HG03103 (cell line): ENCODE measurements around the gene MTURN.
A peak's percentile ranks its signal among the peaks of the same experiment; 100 is the strongest.
"Not testable (repeated sequence)": the region's sequence is repeated elsewhere in the genome, so short reads cannot be mapped to it uniquely, and the experiment has no call there.

Experiments
- ATAC-seq: cut with Tn5 transposase; IDR thresholded peaks from one replicate; pipeline ENCODE4 v1.9.1; 2021; ENCODE audit warnings: low read depth; ENCODE audit not compliant: unreplicated experiment

The MTURN gene

DNA sequence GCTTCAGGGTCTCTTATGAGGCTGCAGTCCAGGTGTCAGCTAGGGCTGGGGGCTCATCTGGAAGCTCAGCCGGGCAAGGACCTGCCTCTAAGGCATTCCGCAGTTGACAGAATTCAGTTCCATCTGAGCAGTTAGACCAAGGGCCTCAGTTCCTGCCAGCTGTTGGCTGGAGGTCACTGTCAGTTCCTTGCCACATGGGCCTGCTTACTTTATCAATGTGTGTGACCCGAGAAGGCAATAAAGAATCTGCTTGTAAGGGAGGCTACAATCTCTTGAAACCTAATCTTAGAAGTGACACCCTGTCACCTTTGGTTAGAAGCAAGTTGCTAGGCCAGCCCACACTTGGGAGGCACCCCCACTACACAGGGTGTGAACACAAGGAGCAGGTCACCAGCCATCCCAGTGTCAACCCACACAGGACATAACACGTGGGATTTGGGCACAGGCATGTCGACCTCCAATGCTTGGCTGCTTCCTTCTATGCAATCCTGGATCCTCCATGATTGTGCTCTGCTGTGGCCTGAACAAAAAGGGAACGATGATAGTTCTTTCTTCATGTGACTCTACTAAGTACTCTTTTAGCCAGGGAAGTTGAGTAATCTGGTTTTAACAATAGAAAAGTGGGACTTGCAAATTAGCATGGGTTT lies 41.8 kb downstream of the MTURN start:
- no peak for ATAC-seq

DNA sequence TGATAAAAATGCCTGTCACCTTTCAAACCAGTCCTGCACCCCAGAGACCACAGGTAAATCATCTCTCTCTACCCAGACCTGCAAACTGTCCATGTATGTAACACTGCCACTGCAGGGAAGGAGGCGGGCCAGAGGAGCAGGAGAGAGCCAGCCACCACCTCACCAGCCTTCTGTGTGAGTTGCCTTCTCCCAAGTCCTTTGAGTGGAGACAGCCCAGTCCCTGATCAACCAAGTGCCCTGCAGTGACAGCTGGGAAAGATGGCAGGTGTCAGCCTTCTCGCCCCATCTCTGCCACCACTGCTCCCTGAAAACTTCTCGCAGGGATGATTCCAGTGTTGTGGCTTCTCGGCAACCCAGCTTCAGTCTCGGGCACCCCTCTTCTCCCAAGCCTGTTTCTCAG lies 42.4 kb downstream of the MTURN start:
- ATAC-seq: no peak

DNA sequence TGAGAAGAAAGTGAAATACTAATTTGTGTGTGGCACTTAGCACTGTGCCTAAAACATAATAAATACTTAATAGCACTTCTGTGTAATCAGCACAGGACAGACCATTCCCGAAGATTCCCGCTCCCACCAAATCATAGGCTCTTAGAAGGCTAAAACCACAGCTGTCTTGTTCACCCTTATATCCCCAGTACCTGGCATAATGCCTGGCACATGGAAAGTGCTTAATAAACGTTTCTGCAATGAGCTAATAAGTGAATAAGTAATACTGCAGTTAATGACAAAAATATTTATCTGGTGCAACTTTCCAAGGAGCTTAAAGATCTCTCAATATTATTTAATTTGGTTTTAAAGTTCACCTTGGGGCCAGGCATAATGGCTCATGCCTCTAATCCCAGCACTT lies 43.2 kb downstream of the MTURN start:
- no peak for ATAC-seq

DNA sequence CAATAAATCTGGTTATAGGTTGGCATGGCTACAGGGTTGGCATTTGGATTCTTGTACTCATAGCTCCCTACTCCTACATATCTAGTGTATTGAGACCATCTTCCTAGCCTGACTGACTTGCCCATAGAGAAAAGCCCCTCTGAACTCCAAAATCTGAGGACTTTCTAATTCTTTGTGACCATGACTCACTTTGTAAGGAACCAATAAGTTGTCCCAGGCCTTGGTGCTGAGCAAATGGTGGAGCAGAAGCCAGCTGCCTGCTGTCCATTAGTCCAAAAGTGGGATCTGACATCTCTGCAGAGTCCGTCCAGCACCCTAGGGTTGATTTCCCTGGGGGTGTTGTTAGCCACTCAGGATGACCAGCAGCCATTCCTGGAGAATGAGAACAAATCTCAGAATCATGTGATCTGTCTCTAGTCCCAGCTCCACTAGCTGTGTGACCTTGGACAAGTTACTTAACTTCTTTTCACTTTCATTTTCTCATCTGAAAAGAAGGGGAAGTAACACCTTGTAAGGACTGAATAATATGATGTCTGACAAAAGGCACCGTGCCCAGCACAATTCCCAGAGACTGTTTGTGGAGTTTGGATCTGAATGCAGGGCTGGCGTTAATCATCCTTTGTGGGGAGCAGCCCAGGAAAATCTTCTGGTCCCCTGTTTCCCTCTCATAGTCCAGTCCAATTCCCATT lies 44.1 kb downstream of the MTURN start:
- ATAC-seq: peak; percentile 78

DNA sequence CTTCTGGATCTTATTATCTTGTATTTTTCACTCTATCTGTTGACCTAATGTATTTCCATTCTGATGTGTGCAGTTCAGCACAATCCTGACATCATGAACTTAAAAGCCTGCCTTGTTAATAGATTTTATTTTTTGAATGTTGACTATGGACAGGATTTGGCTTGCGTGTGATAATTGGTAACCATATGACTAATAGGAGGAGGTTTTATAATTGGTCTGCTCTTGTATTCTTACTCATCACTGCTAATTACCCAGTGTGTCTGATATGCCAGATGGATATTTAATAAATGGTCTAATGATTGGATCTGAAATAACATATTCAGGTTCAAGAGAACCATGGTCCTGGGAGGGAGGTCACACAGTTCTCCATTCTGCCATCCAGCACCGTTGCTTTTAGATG lies 45.9 kb downstream of the MTURN start:
- ATAC-seq: no peak

DNA sequence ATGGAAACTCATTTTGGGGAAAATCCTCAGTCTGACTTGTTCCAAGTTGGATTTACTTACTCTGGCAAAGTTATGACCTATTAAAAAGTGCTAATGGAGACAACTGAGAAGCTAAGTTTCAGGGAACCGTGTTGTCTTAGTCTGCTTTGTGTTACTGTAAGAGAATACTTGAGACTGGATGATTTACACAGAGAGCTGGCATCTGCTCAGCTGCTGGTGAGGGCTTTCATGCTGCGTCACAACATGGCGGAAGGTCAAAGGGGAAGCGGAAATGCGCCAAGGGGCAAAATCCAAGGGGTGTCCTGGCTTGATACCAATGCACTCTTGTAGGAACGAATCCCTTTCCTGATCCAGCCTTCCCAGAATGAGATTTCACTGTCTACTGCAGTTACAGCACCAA lies 46.4 kb downstream of the MTURN start:
- ATAC-seq: no peak

DNA sequence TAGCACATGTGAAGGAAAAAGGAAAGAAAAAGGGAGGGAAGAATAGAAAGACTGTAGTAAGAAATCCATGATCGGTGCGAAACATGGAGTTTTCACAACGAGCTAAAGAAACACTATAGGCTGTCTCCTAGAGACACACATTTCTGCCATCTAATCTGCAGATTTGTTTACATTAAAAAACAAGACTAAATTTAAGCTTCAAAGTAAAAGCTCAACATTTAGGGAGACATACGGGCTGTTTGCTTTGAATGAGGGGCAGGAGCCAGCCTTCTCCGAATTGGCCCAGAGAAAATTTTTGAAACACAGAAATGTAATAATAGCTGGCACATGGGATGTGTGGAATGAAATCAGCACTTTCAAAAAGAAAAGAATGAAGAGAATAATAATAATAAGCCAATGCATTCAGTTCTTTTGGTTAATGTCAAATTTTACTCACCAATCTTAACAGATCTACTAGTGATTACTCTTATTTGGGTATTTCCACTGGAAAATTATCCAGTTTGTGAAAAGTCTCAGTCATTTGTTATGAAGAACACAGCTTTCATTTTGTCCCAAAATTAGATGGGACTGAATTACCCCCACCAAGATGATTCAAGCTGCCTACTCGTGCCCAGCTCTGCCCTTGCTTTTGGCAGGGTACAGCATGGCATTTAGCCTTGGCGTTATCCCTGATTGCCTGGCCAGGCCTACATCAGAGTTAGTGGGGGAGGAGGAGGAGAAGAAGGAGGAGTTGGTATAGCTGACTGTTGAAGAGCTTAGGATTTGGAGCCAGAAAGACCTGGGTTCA lies 47.1 kb downstream of the MTURN start:
- no peak for ATAC-seq

DNA sequence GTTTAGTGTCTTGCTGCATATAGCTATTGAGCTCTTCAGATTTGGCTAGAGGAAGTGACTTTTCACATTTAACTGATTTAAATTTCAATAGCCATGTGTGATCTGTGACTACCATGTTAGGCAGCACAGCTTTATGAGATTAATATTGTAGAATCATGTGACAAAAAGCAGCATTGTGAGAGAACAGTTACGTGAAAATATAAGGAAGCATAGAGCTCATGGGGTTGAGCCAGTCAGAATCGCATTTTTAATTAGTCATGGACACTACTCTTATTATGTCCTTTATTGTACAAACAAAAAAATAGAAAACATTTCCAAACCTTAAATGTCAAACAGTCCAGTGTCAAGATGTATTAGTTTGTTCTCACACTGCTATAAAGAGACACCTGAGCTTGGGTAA lies 48.0 kb downstream of the MTURN start:
- no peak for ATAC-seq

DNA sequence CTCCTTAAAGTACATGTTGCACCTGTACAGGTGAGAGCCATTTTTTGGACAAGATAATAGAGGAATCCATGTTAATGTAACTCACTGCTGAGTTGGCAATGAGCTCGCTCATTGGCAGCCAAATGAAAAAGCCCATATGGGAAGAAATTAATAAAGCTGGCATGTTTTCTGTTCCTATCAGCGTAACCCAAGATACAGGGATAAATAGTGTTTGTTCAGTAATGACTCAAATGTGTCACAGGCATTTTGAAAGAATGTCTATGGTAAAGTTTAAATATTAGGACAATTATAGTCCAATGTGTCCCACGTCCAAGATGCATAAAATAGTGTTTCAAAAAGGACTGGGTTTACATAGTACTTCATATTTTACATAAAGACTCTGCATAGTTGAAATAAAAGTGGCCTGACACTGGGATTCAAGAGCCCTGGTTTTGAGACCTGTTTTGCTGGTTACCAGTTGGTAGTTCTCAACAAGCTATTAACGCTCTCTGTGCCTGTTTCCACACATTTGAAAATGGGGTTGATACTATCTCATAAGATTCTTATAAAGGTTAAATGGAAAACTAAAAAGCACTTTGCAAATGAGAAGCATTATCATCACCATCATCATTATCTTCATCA lies 49.1 kb downstream of the MTURN start:
- ATAC-seq: no peak

DNA sequence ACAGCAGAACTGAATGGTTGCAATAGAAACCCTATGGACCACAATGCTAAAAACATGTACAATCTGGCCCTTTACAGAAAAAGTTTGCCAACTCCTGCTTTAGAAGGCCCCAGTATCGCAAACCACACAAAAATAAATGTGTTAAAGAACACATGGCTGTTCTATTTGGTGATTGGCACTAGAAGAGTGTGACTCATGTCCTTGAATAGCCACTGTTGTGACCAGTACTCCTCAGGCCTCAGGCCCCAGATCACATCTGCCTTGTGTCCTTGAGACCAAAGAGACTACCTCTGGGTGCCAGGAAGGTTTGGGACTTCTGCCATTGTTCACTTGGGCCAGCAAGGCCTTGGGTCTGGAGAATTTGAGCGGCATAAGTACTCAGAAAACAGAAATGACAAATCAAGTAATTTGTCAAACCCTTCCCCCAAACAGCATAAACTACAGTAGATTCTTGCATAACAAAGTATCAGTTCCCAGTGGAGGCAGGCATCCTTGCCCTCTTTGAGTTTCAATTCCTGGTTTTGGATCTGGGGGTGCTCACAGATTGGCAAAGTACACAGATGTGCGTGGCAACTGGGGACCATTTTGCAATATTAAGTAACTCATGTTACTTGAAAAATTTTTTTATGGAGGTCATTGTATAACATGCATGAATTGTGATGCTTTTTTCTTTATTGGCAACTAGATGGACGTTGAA lies 50.2 kb downstream of the MTURN start:
- no peak for ATAC-seq

DNA sequence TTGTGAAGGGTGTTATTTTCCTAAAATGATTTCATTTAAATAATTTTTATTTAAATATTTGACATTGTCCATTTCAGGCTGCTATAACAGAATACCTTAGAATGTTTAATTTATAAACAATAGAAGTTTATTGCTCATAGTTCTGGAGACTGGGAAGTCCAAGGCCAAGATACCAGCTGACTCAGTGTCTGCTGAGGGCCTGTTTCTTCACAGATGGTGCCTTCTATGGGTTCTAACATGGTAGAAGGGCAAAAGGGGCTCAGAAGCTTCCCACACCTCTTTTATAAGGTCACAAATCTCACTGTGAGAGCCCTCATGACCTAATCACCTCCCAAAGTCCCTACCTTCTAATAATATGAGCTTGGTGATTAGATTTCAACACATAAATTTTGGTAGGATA lies 50.7 kb downstream of the MTURN start:
- ATAC-seq: no peak

DNA sequence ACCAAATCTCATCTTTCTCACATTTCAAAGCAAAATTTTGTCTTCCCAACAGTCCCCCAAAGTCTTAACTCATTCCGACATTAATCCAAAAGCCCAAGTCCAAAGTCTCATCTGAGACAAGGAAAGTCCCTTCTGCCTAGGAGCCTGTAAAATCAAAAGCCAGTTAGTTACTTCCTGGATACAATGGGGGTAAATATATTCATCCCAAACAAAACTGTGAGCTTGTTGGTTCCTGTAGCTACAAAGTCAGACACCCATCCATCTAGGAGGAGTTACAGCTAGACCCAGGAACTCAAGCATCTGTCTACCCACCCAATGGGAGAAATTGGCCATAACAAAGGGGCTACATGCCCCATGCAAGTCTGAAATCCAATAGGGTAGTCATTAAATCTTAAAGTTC lies 51.9 kb downstream of the MTURN start:
- no peak for ATAC-seq

DNA sequence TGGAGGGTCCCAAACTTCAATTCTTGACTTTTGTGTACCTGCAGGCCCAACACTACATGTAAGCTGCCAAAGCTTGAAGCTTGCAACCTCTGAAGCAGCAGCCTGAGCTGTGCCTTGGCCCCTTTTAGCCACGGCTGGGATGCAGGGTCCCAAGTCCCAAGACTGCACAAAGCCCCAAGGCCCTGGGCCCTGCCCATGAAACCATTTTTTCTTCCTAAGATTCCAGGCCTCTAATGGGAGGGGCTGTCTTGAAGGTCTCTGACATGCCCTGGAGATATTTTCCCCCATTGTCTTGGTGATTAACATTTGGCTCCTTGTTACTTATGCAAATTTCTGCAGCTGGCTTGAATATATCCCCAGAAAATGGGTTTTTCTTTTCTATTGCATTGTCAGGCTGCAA lies 52.7 kb downstream of the MTURN start:
- ATAC-seq: no peak

DNA sequence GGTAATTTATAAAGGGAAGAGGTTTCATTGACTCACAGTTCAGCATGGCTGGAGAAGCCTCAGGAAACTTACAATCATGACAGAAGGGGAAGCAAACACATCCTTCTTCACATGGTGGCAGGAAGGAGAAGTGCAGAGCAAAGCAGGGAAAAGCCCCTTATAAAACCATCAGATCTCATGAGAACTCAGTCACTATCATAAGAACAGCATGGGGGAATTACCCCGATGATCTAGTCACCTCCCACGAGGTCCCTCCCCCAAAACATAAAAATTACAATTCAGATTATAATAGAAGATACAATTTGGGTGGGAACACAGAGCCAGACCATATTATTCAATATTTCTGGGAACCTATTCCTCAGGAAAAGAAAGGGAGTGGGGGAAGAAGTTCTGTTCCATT lies 53.6 kb downstream of the MTURN start:
- not testable (repeated sequence) for ATAC-seq

DNA sequence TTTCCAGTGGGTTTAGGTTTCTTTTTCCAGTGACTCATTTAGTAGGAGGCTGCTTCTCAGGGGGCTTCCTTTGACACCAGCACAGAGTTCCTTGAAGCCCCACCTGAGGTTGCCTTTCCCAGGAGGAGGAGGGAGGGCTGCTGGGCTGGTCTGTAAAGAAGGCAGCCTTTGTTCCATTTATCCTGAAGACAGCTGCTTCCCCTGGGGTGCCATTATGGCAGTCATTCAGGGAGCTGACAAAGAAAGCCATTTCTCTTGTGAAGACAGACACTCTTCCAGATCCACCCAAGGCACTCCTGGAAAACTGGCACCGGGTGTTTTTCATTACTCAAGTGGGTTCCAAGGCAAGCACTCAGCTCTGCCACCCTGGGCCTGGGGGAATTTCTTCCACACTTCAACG lies 54.0 kb downstream of the MTURN start:
- ATAC-seq: no peak

DNA sequence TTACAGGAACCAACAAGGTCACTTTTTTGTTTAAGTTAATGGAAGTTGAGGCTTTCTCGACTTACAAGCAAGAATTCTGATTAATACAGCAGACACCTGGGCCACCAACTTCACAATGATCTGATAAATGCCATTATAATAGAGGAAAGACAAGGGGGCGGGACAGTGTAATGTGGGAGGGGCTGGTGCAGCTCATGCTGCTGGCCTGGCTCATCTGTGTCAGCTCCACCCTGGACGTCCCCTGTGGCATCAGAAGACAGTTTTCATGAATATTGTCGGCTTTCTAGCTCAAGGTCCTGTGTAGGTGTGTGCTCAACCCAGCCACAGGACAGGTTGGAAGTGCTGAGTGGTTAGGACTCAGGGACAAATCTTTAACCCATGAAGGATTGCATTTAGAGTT lies 57.0 kb downstream of the MTURN start:
- ATAC-seq: no peak

DNA sequence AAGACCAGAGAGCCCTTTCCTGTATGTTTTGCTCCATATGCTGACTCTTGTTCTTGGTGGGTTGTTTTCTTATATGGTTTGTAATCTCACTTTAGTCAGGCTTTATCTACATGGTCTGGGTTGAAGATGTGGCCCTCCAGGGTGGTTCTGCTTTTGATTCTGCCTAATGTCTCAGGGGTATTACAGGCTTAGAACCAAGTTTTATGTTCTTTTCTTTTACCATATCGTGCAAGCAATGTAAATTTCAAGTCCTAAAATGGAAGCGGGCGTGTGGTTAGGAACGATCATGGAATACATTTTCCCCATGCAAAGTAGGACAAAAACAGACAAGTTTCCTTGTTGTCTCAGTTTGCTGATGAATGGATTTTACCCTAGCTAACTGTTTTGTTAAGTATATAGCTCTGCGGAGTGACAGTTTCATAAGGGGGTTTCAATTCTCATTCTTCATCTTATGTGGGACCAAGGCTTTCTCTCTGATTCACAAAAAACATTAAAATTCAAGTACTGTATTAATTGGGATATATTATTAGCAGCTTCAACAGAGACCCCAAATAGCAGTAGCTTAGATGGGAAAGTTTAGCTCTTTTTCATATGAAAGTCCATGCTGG lies 58.7 kb downstream of the MTURN start:
- no peak for ATAC-seq

DNA sequence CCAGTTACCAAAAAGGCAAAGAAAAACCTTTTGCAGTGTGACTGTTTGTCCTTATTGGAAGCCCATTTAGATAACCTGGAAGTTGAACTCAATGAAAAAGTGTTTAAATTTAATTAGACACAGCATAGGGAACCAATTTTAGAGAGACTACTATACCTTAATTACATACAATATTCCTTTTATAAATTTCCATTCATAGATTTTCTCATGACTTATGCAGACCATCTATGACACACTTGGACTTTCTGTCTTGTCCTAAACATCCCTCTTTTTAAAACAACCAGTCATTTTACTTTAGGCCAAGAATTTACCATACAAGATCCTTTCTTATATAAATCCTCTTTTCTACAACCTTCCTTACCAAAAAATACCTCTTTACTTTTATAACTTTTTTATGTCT lies 61.6 kb downstream of the MTURN start:
- no peak for ATAC-seq

DNA sequence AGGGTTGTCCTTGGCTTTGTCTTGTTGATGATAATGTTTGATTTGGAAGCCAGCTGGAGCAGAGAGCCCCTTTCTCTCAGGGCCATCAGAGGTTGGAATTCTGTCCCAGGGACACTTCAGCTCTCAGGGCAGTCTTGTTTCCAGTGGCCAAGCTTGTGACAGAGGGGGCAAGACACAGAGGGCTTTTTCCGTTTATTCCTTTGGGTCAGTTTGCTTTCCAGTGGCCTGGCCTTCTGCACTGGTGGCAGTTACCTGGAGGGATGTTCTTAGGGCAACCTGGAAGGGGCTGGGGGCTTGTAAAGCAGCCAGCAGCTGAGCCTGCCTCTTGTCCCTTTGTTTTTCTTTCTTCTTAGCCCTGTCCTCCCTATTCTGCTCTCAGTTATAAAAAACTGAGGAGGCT lies 62.7 kb downstream of the MTURN start:
- no peak for ATAC-seq

DNA sequence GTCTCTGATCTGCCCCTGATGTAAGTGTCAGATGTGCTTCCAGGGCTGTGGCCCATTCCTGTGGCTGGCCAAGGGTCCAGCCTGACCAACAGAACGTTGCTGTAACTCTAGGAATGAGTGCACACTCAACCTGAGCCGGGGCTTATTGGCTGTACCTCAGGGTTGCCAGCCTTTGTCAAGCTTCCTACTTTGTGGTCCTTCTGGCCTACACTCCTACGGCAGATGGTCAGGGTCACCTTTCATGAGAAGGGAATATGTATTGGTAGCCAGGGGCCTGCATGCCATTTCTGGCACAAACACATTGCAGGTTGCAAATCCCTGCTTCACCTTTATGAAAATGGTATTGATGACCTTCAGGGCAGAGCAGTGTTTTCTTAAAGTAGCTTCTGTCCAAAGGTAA lies 64.5 kb downstream of the MTURN start:
- ATAC-seq: no peak
